Measurements from ENCODE around the gene CD44.

The CD44 gene

DNA sequence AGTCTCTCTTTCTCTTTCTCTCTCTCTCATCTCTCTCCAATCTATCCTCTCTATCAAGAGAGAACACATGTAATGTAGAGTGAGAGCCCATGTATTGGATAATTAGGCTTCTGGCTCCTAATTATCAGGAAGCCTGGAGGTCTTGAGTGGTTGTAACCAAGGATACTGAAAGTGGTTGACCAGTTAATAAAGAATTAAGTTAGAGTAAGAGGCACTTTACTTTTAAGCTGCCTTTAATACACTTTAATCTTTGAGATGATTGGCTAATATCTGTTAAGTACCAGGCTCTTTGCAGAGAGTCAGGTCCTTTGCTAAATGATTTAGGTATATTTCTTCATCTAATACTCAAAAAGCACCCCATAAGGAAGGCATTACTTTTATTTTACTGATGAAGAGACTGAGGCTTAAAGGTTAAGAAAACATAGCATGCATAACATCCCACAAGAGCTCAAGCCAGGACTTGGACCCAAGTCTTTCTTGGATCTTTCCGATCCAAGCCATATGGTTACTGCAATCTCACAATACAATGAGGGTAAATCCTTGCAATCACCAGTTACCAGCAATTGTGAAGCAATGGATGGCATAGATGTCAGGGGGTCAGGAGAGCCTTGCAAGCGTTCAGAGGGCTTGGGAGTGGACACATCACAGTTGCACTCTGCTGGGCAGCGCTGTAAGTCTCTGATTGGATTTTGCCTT is 22.1 kb downstream of the CD44 start:
- DNase-seq = no peak

DNA sequence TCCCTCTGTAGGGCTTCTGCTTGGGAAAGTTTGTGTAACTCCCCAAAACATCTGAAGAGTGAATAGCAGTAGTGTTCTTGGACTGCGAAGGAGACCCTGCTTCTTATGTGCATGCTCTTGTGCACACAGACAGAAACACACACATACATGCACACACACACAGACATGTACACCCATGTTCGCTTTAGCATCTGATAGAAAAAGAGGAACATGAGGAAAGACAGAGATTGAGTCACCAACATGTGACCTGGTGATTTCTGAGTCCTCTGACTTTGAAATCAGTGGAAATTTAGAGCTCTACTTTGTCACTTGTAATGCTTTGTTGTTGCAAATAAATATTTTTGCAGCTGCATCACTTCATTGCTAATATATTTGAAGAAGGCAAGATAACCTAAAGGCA is 23.8 kb downstream of the CD44 start:
- DNase-seq = no peak

DNA sequence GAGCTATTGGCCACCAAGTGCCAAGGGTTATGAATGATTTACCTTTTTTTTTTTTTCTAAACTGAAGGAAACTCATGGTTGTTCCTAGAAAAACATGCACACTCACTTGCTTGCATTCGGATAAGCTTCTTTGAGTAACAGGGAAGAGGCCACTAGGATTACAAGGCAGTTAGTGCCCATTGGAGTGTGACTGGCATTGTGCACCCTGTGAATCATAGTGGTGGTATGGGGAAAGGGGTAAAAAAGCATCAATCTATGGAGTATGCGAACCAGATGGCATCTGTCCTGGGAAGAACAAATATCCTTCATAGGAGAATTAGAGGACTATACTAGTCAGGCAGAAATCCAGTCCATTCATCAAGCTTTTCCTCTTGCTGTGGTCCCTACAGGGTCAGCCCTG is 24.2 kb downstream of the CD44 start:
- DNase-seq = peak; percentile 41

DNA sequence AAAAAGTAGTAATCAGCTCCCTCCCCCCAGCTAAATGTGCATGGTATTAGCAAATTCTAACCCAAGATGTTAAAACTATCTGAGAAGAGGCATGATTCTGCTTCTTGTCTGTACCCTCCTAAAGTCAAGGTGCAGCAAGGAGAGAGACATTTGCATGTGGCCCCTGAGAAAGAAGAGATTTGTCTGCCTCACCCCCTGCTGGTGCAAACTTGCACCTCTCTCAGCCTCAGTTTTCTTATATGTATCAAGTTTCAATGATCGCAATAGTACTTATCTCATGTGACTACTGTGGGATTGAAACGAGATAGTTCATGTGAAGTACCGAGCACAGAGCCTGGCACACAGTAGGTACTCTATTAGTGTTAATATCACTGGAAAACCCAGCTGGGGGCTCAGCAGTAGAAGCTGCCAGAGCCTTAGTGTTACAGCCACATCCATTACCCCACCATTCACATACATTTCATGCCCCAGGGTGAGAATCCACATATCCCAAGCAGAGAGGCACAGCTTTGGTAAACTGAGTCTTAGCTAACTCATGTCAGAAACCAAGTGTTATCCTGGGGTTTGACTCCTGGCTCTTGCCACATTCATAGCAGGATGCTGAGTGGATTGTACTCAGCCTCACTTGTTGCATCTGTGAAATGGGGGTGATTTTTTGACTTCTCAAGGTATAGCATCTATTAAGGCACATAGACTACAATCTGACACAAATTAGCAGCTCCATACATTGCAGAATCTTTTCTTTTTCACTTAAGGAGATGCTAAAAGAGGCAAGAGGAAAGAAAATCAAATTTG is 24.9 kb downstream of the CD44 start:
- DNase-seq = no peak

DNA sequence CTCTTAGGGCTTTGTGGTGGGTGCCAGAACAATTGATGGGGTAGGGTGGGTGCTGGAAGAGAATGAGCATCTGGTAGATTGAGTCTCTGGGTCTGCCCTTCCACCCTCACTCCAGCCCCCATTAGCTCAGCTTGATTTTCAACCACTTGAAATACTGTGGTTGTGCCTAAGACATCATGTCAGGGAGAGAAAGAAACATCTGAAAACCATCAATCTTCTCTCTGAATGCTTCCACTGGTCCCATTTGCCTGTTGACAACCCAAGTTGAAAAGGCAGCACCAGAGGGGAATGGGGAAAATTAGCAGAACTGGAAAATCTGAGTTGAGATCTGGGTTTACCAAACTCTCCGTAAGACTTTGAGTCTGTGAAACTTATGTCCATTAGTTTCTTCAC is 26.1 kb downstream of the CD44 start:
- DNase-seq = no peak

DNA sequence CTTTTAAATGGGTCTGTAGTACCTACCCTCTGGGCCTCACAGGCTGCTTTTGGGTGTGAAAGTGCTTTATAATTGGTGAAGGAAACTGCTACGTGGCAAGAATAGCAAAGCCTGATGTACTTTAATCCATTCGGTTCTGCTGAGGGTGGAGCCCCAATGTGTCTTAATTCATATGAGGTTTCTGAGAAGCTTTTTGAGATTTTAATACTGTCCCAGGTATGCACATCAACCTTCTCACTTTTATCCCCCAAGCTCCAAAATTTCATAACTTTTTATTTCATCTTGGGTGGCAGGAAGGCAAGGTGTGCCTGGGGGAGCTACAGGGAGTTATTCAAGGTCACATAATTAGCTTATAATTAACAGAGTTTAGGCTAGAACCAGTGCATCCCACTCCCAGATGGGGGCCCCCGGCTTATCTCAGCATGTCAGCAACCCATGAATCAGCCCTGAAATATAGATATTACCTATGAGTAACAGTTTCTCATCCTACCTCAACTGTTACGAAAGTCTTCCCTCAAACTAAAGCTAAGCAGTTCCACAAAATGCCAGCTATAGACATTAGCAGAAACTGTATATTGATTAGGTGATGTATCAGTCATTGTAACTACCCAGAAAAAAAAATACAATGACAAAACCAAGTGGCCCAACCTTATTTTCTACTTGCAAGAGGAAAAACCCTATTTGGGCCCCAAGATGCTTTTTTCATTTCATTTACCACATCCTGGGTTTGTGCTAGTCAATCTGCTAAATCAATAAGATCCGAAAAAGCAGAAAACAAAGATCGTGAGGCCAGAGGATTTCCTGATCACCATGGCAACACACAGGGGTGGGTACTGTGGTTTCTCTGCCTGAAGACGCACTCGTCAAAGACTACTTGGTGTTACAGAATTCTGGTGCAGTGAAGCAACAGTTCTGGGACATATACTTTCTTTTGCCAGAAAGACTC is 26.7 kb downstream of the CD44 start:
- DNase-seq = no peak

DNA sequence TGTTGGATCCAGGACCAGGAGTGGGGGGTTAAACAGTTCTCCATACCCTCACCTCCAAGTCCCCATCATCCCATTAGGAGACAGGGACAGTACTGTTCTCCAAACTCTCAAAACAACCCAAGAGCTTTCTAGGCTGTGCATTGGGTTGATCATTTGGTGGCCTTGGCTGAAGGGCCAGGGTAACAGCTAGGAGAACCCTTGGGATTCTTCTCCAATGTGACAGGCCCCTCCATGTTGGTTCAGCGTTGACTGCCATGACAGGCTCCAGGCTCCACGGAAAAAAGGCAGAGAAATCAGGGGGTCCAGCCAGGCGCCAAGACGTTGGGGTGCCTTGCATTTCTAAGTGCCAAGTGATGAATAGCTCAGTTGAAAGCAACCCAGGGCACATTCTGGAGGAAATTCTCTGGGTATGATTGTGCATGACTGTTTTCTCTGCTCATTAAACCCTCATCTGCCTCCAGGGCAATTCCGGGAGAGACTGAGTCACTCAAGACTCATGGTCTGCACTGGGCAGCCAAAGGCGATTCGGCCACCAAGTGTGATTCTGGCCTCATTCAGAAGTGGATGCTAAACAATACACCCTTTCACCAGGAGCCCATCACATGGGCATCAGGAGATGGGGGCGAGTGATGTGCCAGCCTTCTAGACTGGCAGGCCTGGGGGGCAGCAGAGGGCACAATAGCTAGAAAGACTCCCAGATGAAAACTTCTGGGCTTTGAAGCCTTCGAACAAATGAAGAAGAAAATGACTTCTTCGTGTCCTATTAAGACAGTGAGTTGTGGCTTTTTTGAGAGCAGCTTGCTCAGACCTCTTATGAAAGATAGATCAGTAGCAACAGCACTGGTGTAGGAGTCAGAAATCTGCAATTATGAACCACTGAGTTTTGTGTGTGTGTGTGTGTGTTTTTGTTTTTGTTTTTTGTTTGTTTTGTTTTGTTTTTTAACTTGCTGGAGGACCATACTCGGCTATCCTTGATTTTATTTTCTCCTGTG is 27.7 kb downstream of the CD44 start:
- no peak for DNase-seq

DNA sequence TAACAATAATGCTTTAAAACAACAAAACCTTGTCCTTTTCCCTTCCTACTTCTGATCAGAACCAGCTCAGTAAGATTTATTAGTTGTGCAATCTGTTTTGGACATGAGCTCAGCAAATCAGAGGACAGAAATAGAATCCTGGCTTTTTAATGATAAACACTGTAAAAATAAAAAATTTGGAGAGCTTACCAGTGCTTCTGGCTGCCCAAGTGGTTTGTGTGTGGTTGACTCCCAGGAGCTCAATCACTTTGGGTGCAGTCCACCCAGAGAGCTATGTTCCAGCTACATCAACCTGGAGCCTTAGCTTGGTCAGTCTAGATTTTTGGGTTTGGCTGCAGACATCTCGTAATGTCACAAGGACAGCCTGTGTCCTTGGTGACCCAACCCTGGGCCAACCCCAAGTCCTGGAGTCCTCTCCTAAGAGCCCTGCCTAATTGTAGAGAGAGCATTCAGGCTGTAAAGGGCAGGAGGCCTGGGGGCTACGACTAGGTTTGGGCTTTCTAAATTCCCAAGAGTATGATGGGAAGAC is 28.5 kb downstream of the CD44 start:
- no peak for DNase-seq

DNA sequence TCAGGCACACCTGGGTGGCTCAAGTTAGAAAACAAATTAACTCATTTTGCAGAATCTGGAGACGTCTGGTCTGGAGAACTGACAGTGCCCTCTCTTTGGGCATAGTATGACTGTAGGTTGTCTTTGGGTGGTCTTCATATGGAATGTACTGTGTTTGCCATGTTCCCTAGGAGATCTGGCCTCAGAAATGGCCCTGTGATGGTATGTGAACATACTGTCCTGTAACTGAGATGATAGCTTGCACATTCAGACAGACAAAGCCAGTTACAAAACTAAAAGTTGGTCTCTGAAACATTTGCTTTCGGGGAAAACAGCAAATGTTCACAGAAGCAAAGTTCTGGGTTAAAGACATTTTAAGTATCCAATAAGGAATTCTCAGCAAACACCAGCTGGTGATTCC is 29.7 kb downstream of the CD44 start:
- DNase-seq = no peak

DNA sequence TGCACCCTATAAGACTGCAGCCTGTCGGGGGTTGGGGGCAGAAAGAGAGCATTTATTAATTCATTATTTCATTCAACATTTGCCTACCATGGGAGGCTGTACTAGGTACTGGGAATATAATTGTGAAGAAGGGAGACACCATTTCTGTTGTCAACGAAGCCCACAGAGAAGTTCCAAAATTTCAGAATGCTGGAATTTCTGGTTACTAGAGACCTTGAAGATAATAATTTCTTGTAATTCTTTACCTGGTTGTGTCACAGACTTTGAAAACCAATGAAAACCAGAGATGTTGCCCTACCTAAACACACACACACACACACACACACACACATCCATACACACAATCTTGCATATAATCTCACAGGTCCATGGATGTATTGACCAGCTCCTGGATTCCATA is 30.1 kb downstream of the CD44 start:
- DNase-seq = no peak

DNA sequence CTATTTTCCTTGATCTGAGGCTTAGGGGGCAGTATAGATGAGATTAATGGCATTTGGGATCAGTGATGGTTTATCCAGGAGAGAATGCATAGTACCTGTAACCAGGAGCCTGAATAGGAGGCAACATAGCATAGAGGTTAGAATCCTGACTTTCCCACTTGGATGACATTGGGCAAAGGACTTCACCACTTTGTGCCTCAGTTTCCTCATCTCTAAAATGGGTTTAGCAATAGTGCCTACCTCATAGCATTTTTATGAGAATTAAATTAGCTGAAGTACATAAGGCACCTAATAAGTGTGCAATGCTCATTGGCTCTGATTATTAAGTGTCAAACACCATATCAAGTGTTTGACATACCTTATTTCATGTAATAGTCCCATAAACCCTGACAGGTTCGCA is 30.8 kb downstream of the CD44 start:
- no peak for DNase-seq

DNA sequence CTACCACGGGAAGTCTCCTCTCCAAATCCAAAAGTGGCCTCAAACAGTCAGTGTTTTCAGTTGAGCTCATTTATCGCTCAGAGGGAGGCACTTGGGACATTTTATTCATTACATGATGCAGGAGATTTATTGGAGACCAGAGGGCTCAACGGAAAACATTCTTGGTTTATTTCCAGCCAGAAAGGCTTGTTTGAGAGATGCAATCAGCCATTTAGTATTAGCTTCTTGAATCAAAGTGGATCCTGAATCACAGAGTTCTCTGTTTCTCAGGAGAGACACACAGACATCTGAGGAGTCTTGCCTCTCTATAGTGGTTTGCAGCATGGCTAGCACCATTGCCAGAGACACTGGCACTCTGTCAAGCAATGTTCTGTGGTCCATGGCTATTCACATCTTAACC is 31.5 kb downstream of the CD44 start:
- no peak for DNase-seq

DNA sequence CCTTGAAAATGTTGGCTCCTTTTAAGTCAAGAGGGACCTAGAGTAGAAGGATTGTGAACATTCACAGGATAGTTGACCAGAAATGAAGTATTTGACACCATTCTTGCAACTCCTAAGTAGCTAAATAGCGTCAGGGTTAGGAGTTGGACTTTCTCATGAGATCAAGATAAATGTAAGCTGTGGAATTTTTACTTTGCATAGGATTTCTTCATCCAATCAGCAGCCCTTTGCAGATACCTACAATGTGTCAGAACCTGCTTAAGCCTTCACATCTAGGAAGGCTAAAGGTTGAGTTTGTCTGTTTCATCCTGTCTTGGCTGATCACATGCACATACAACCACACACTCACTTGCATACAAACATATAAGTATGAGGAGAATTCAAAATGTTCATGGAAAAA is 32.3 kb downstream of the CD44 start:
- no peak for DNase-seq

DNA sequence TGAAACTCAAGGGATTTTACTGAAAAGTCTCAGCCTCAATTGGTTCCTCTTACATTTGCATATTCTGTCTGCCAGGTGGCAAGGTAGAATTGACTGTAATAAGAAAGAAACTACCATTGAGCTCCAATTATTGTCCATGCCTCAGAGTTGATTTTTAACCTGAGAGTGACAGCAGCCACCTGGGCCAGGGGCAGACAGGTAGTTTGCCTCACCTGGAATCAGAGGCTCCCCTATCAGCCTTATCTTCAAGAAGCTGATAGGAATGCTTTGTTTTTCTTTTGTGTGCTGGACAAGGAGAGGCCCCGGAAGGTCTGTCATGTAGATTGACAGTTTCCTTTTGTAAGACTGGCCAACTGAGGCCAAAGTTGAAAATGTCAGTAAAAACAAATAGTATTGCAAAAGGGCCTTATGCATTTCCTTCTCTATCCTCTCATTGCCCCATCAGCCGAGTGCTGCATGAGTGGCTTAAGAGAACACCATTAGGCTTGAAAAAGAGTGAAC is 34.1 kb downstream of the CD44 start:
- no peak for DNase-seq

DNA sequence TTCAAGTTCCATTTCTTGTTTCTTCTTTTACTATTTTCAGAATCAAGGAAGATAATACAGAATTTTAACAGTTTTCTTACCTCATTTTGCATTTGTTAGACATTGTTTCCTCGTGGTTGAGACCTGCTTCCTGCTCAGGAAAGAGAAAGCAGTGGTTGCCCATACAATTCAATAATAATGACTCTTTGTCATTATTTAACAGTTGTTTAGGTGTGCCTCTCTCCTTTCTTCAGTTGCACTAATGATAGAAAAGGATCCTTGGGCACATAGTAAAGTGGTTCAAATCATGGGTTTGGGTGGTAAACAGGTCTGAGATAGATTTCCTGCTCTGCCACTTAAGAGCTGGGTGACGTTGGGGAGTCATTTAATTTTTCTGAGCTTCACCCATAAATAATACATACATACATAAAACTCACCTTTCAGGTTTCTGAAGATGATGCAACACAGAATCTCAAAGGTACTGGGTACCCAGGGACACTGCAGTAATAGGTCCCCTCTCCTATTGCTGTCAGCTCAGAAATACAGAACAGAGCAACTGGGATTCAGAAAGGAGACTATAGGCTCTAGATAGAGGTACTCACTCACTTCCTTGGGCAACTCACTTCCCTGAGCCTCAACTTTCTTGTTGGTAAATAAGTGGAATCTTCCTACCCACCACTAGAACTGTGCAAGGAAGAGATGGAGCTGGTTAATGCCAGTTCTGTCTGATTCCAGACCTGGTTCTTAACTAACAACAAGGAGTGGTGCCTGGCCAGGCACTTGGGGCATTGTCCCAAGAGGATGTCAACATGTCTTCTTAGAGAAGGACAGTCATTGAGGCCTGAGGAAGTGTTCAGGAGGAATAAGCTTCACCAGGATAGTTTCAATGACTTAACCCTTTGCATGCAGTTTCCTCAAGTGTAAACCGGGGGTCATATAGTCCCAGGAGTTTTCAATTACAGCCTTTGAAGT is 34.9 kb downstream of the CD44 start:
- DNase-seq = no peak

DNA sequence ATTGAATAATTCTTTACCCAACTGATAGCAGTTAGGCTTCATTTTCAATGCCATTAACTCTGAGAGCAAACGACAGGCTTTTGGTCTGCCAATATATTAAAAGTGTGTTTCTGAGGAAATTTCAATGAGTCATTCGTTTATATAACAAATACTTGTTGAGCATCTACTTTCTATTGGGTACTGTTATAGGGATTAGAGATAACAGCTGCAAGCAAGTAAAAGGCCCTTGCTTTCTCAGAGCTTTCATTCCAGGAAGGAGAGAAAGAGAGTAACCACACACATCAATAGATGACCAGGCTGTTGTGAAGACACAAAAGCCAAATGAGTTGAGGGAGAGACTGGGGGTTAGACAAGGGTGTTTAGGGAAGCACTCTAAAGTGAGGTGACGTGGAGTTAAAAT is 35.7 kb downstream of the CD44 start:
- DNase-seq = no peak

DNA sequence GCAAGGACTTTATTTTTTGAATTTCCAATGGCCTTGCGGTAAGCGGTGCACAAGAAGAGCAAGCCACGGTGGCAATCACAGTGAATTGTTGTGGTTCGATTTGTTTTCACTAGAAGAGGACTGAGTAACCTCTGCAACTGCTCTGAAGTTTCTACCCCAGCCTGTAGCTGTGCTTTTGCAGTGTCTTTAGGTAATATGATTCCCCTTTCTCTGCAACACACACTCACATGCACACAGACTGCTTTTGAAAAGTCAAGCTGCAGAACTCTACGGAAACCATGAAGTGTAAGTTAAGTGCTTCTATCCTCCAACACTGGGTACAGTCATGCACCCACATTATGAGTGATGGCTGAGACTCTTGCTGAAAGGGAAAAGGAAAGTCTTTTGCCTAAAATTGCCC is 38.4 kb downstream of the CD44 start:
- DNase-seq = no peak

DNA sequence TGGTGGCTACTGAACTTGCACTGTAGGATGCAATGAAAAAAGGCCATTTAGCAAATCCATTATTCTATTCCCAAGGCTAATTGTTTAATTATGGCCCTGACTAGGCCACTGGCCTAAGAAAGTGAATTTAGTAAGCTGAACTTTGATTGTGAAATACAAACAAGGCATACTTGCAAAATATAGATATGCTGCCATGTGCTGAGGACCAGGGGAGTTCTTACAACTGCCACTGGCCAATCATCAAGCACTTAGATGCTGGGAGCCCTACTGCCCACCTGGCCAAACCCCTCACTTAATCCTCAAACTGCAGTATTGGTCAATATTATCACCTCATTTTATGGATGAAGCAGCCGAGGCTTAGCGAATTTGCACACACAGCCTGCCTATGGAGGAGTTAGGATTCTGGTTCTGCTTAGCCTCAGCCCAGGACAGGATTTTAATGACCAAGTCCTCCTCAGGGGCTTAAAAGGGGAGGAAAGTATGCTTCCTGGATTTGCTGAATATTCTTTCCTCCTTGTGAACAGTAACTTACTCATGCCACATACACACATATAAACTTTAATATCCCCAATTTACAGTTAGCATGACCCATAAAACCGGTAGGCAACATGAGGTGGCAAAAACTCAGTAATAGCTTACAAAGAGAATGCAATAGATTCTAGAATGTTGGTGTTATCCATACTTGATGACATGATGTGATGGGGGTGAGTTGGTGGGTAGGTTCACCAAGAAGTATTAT is 39.3 kb downstream of the CD44 start:
- no peak for DNase-seq

DNA sequence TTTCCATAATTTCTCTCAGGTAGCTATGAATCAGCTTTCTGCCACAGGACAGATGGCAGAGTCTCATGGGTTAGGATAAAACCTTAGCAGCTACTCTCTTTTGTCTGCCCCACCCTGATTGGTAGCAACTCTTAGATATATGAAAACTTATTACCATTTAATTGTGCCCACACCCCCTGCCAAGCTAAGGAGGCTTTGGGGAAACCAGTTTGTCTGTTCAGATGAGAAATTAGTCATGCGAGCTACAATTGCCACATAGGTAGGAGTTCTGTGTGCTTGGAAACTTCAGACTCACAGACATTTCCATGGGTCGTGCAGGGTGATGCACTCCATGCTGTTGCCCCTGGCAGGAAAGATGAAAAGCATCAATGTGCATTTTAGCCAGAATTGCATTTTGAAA is 39.9 kb downstream of the CD44 start:
- no peak for DNase-seq
